ENCODE data around the gene NHS.
A peak's percentile ranks its signal among the peaks of the same experiment; 100 is the strongest.

The NHS gene

GRCh38 chrX:17588303-17588702, 213.3 kb downstream of the NHS start:
- no peak for DNase-seq (ENCODE audit: low read depth in 2 of 2)

GRCh38 chrX:17590892-17591740, 216.1 kb downstream of the NHS start:
- peak; percentile 2 to 26 for DNase-seq (ENCODE audit: low read depth in 2 of 2)

- DNase-seq (ENCODE audit: low read depth in 2 of 2) = no peak
Observed at GRCh38 chrX:17591741-17592110, 216.7 kb downstream of the NHS start.

- no peak for DNase-seq (ENCODE audit: low read depth in 2 of 2)
Observed at GRCh38 chrX:17592117-17592516, 217.1 kb downstream of the NHS start.

GRCh38 chrX:17594693-17595092, 219.7 kb downstream of the NHS start:
- no peak for DNase-seq (ENCODE audit: low read depth in 2 of 2)

GRCh38 chrX:17595456-17596035, 220.5 kb downstream of the NHS start:
- DNase-seq (ENCODE audit: low read depth in 2 of 2) = no peak

GRCh38 chrX:17596061-17596460, 221.1 kb downstream of the NHS start:
- no peak for DNase-seq (ENCODE audit: low read depth in 2 of 2)

GRCh38 chrX:17596546-17597205, 221.7 kb downstream of the NHS start:
- no peak for DNase-seq (ENCODE audit: low read depth in 2 of 2)

- no peak for DNase-seq (ENCODE audit: low read depth in 2 of 2)
Observed at GRCh38 chrX:17597327-17597726, 222.3 kb downstream of the NHS start.

GRCh38 chrX:17597836-17598439, 222.9 kb downstream of the NHS start:
- DNase-seq (ENCODE audit: low read depth in 2 of 2) = no peak

GRCh38 chrX:17601441-17602200, 226.6 kb downstream of the NHS start:
- DNase-seq (ENCODE audit: low read depth in 2 of 2) = no peak

GRCh38 chrX:17602245-17602644, 227.2 kb downstream of the NHS start:
- DNase-seq (ENCODE audit: low read depth in 2 of 2) = no peak

GRCh38 chrX:17603196-17603595, 228.2 kb downstream of the NHS start:
- no peak for DNase-seq (ENCODE audit: low read depth in 2 of 2)

GRCh38 chrX:17605676-17606075, 230.7 kb downstream of the NHS start:
- no peak for DNase-seq (ENCODE audit: low read depth in 2 of 2)

- no peak for DNase-seq (ENCODE audit: low read depth in 2 of 2)
Observed at GRCh38 chrX:17606231-17606630, 231.2 kb downstream of the NHS start.

GRCh38 chrX:17608888-17609287, 233.9 kb downstream of the NHS start:
- no peak for DNase-seq (ENCODE audit: low read depth in 2 of 2)

GRCh38 chrX:17610788-17611187, 235.8 kb downstream of the NHS start:
- DNase-seq (ENCODE audit: low read depth in 2 of 2) = no peak

- peak in 1 of 2 donors; percentile 1 for DNase-seq (ENCODE audit: low read depth in 2 of 2)
Observed at GRCh38 chrX:17613979-17614588, 239.1 kb downstream of the NHS start.

GRCh38 chrX:17616936-17617335, 241.9 kb downstream of the NHS start:
- no peak for DNase-seq (ENCODE audit: low read depth in 2 of 2)

- no peak for DNase-seq (ENCODE audit: low read depth in 2 of 2)
Observed at GRCh38 chrX:17617806-17618205, 242.8 kb downstream of the NHS start.

GRCh38 chrX:17621566-17622270, 246.7 kb downstream of the NHS start:
- no peak for DNase-seq (ENCODE audit: low read depth in 2 of 2)
